Measurements from ENCODE around the gene SIRT3. TPM values are rescaled to one million over a fixed set of nuclear protein-coding genes. Genes with fewer than 3 reads are reported as not detected.

The SIRT3 gene
- total and polyA plus RNA-seq, 2 of the 13 experiments (the other 11 are each of a cell fraction or from before 2014, with no cell fraction given) = 15.1 to 18.2 TPM

DNA sequence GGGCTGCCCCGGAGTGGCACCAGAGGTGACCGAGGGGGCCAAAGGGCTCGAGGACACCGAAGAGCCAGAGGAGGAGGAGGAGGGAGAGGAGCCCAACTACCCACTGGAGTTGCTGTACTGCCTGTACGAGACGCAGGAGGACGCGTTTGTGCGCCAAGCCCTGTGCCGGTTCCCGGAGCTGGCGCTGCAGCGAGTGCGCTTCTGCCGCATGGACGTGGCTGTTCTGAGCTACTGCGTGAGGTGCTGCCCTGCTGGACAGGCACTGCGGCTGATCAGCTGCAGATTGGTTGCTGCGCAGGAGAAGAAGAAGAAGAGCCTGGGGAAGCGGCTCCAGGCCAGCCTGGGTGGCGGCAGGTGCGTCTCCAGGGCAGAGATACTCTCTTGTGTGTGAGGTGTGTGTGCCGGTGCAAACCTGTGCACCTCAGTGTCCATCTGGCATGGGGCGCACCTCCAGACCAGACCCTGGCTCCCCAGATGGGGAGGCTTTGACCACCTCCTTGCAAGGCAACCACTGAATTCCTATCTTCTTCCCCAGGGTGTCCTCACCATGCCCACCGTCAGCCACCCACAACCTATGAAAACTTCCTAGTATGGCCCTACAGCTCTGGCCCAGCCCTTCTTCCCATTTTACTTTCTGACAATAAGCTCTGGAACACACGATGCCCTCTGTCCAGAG lies 45.5 kb upstream of the SIRT3 start (continued):
- TF ChIP-seq, protein P1, sequence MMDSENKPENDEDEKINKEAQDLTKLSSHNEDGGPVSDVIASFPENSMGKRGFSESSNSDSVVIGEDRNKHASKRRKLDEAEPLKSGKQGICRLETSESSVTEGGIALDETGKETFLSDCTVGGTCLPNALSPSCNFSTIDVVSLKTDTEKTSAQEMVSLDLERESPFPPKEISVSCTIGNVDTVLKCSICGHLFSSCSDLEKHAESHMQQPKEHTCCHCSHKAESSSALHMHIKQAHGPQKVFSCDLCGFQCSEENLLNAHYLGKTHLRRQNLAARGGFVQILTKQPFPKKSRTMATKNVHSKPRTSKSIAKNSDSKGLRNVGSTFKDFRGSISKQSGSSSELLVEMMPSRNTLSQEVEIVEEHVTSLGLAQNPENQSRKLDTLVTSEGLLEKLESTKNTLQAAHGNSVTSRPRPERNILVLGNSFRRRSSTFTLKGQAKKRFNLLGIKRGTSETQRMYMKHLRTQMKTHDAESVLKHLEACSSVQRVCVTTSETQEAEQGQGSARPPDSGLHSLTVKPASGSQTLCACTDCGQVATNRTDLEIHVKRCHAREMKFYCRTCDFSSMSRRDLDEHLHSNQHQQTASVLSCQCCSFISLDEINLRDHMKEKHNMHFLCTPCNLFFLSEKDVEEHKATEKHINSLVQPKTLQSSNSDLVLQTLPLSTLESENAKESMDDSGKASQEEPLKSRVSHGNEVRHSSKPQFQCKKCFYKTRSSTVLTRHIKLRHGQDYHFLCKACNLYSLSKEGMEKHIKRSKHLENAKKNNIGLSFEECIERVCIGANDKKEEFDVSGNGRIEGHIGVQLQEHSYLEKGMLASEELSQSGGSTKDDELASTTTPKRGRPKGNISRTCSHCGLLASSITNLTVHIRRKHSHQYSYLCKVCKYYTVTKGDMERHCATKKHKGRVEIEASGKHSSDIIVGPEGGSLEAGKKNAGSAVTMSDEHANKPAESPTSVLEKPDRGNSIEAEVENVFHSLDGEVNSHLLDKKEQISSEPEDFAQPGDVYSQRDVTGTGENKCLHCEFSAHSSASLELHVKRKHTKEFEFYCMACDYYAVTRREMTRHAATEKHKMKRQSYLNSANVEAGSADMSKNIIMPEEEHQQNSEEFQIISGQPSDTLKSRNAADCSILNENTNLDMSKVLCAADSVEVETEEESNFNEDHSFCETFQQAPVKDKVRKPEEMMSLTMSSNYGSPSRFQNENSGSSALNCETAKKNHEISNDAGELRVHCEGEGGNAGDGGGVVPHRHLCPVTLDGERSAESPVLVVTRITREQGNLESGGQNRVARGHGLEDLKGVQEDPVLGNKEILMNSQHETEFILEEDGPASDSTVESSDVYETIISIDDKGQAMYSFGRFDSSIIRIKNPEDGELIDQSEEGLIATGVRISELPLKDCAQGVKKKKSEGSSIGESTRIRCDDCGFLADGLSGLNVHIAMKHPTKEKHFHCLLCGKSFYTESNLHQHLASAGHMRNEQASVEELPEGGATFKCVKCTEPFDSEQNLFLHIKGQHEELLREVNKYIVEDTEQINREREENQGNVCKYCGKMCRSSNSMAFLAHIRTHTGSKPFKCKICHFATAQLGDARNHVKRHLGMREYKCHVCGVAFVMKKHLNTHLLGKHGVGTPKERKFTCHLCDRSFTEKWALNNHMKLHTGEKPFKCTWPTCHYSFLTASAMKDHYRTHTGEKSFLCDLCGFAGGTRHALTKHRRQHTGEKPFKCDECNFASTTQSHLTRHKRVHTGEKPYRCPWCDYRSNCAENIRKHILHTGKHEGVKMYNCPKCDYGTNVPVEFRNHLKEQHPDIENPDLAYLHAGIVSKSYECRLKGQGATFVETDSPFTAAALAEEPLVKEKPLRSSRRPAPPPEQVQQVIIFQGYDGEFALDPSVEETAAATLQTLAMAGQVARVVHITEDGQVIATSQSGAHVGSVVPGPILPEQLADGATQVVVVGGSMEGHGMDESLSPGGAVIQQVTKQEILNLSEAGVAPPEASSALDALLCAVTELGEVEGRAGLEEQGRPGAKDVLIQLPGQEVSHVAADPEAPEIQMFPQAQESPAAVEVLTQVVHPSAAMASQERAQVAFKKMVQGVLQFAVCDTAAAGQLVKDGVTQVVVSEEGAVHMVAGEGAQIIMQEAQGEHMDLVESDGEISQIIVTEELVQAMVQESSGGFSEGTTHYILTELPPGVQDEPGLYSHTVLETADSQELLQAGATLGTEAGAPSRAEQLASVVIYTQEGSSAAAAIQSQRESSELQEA (CRISPR knock-in tag; IDR thresholded peaks at IDR 0.05; ENCODE audit: not compliant biosample characterization) = no peak
- TF ChIP-seq ZNF850 (CRISPR knock-in tag; conservative IDR thresholded peaks at IDR 0.05) (no peak), AGO2 (optimal IDR thresholded peaks at IDR 0.05; ENCODE audit: low read depth, low read length) (no peak)
